OCI-LY7 (cell line): ENCODE results near the gene FLRT2.

Experiments used
- EZH2phosphoT487 ChIP-seq: fragments of 200-600 bp; sonication (generic); IDR thresholded peaks from 2 replicates; pipeline ENCODE4 v1.6.1; 2018; ENCODE audit warnings: low read depth, borderline replicate concordance, mild to moderate bottlenecking, mixed run types, antibody characterized with exemption, low read length, moderate library complexity, mixed read lengths
- TF ChIP-seq, protein P1 (sequence below): fragments of 200-600 bp; sonication (generic); conservative IDR thresholded peaks from 2 replicates; pipeline ENCODE4 v1.5.1; 2014; ENCODE audit warnings: mild to moderate bottlenecking, antibody characterized with exemption, low read length, moderate library complexity, mixed read lengths

DNA sequence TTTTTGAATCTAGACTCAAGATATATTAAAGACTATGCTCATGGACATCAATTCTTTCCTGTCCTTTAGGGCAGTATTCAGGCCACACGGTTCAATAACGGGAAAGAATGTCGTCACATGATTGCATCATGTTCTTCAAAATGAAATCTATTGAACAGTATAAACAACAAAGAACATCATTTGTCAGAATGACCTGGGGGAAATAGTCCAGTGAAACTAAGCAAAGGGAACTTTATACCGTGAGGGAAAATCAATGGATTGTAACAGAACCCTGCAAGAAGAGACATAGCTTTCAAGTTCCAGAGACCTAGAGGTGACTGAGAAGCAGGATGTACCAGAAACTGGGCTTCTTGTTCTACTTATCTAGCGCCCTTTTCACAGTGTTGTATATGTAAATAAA, 32.7 kb downstream of the FLRT2 start:
- TF ChIP-seq, protein P1, sequence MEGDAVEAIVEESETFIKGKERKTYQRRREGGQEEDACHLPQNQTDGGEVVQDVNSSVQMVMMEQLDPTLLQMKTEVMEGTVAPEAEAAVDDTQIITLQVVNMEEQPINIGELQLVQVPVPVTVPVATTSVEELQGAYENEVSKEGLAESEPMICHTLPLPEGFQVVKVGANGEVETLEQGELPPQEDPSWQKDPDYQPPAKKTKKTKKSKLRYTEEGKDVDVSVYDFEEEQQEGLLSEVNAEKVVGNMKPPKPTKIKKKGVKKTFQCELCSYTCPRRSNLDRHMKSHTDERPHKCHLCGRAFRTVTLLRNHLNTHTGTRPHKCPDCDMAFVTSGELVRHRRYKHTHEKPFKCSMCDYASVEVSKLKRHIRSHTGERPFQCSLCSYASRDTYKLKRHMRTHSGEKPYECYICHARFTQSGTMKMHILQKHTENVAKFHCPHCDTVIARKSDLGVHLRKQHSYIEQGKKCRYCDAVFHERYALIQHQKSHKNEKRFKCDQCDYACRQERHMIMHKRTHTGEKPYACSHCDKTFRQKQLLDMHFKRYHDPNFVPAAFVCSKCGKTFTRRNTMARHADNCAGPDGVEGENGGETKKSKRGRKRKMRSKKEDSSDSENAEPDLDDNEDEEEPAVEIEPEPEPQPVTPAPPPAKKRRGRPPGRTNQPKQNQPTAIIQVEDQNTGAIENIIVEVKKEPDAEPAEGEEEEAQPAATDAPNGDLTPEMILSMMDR = no peak
- TF ChIP-seq EZH2phosphoT487 = no peak
